ENCODE data around the gene STARD10. TPM values are rescaled to one million over a fixed set of nuclear protein-coding genes. Genes with fewer than 3 reads are reported as not detected.

Gene STARD10
- total and polyA plus RNA-seq, 2 experiments from 2014 or later, result 16.6 to 20.5 TPM

GRCh38 chr11:72719144-72719543, 74.7 kb downstream of the STARD10 start (continued):
- no peak for TF ChIP-seq CTCF (conservative IDR thresholded peaks at IDR 0.05; ENCODE audit: low read depth in 2 of 2)

GRCh38 chr11:72718101-72718501, 75.7 kb downstream of the STARD10 start:
- Histone ChIP-seq H3F3A (replicated peaks; ENCODE audit: low read depth) (no peaks in the 10 kb centered on the region), H3K79me2 (replicated peaks; ENCODE audit: insufficient read depth) (peaks cover 36% of the 10 kb centered on the region), H3K27me3 (ENCODE audit: insufficient read depth) (no peaks in the 10 kb centered on the region), H3K4me3 (no peak overlapping the region), H3K27ac (ENCODE audit: low read depth) (no peak overlapping the region), H3K9me2 (ENCODE audit: insufficient read depth) (no peaks in the 10 kb centered on the region), H3K4me1 (ENCODE audit: insufficient read depth) (no peaks in the 10 kb centered on the region), H3K4me2 (no peak overlapping the region), H3K36me3 (ENCODE audit: insufficient read depth) (no peaks in the 10 kb centered on the region), H2AFZ (no peak overlapping the region), H4K20me1 (replicated peaks; ENCODE audit: insufficient read depth) (peaks cover 20% of the 10 kb centered on the region; the same call in 1 of the 2 replicates)
- no peak for ATAC-seq
- Mint-ChIP-seq H3K9me3 (no peaks in the 10 kb centered on the region; the same call in 2 of the 3 replicates), H3K27me3 (ENCODE audit: insufficient read depth, low read depth, poor library complexity) (peaks cover 10% of the 10 kb centered on the region), H3K36me3 (ENCODE audit: low read depth) (peaks cover 5% of the 10 kb centered on the region; the same call in 2 of the 3 replicates), H3K4me3 (no peak overlapping the region), H3K4me1 (peaks cover 25% of the 10 kb centered on the region), H3K27ac (no peak overlapping the region)
- no peak for DNase-seq (ENCODE audit: low spot score)
- TF ChIP-seq POLR2AphosphoS5 (IDR thresholded peaks at IDR 0.05; ENCODE audit: low read depth), result no peak
- TF ChIP-seq ZNF462 (CRISPR knock-in tag; IDR thresholded peaks at IDR 0.05), result no peak
- no peak for TF ChIP-seq ETS1 (IDR thresholded peaks at IDR 0.05)
- no peak for TF ChIP-seq EZH2 (IDR thresholded peaks at IDR 0.05; ENCODE audit: low read depth, unreplicated experiment)
- no peak for TF ChIP-seq ZNF114 (CRISPR knock-in tag; IDR thresholded peaks at IDR 0.05)
- no peak for TF ChIP-seq JUNB (IDR thresholded peaks at IDR 0.05; ENCODE audit: unreplicated experiment)
- TF ChIP-seq NANOG (IDR thresholded peaks at IDR 0.05; ENCODE audit: borderline replicate concordance), result no peak
- no peak for TF ChIP-seq STAT1 (IDR thresholded peaks at IDR 0.05; ENCODE audit: unreplicated experiment)
- TF ChIP-seq EZH2phosphoT487 (IDR thresholded peaks at IDR 0.05; ENCODE audit: unreplicated experiment), result no peak
- no peak for TF ChIP-seq REST (IDR thresholded peaks at IDR 0.05; ENCODE audit: unreplicated experiment)
- TF ChIP-seq ZNF331 (CRISPR knock-in tag; IDR thresholded peaks at IDR 0.05; ENCODE audit: low read depth), result no peak
- no peak for TF ChIP-seq CREB1 (CRISPR knock-in tag; IDR thresholded peaks at IDR 0.05; ENCODE audit: low read depth)

All from GM23338 (cell line).